Activated CD4-positive, alpha-beta memory T cell treated with anti-CD3 and anti-CD28 coated beads for 36 hours (primary cell): ENCODE data around the gene TLN1. TPM values are rescaled to one million over a fixed set of nuclear protein-coding genes. Genes with fewer than 3 reads are reported as not detected.

Source experiments
- CTCF ChIA-PET: fragments of 350-600 bp; sonication (Branson Sonifier 250); formaldehyde crosslinking; loops from one replicate; lab custom pipeline; 2021; ENCODE audit warnings: antibody characterized with exemption, inconsistent platforms; lab: Charles Lee
- POLR2A ChIA-PET: fragments of 350-600 bp; sonication (Branson Sonifier 250); formaldehyde crosslinking; loops from one replicate; lab custom pipeline; 2021; ENCODE audit warnings: antibody characterized with exemption; lab: Charles Lee
- DNase-seq: peaks from one replicate; pipeline ENCODE4 v3.0.0-alpha.2; 2020
- H3K27ac Mint-ChIP-seq: one replicate; pipeline ENCODE4 v1.8.0; 2021; ENCODE audit warnings: mixed read lengths
- H3K27me3 Mint-ChIP-seq: one replicate; pipeline ENCODE4 v1.8.0; 2021; ENCODE audit warnings: mixed read lengths
- H3K36me3 Mint-ChIP-seq: one replicate; pipeline ENCODE4 v1.8.0; 2021; ENCODE audit warnings: mixed read lengths
- H3K4me1 Mint-ChIP-seq: one replicate; pipeline ENCODE4 v1.8.0; 2021; ENCODE audit warnings: low read depth, mixed read lengths
- H3K4me3 Mint-ChIP-seq: one replicate; pipeline ENCODE4 v1.8.0; 2021; ENCODE audit warnings: mild to moderate bottlenecking, mixed read lengths
- H3K9me3 Mint-ChIP-seq: one replicate; pipeline ENCODE4 v1.8.0; 2021; ENCODE audit warnings: mixed read lengths
- intact Hi-C: fragments of 100-400 bp; cut with micrococcal nuclease; formaldehyde crosslinking; loops from one replicate; pipeline ENCODE4 v1.15.1; 2023
- total RNA-seq, 2 experiments: library from RNA; stranded (reverse); gene quantifications; one replicate each; pipeline ENCODE4 v1.2.3, GENCODE V29; 2021

TLN1 gene
- 100 to 1,000 TPM; 285 to 287 TPM for total RNA-seq

- POLR2A ChIA-PET: interaction anchor here (0.8 to 3.7 kb wide), 16 partner anchors 12 to 128 kb away, joined by 3 to 20 read pairs (median 5); partner anchors contain the start of genes CCDC107, GBA2, HINT2 and RGP1
- Mint-ChIP-seq H3K9me3 (no peaks in the 10 kb centered on the region), H3K27ac (no peak within 1 kb of the TSS), H3K4me3 (no peak within 1 kb of the TSS), H3K27me3 (no peaks in the 10 kb centered on the region), H3K36me3 (peaks cover 18% of the 10 kb centered on the region), H3K4me1 (peaks cover 22% of the 10 kb centered on the region)
- intact Hi-C loops: loop anchor here (1.0 to 10.0 kb wide), 11 partner anchors 16 to 743 kb away; partner anchors contain the start of genes CLTA, DNAJB5, FAM221B and FANCG
- CTCF ChIA-PET: interaction anchor here (0.6 to 9.6 kb wide), 13 partner anchors 15 to 1772 kb away, joined by 3 to 101 read pairs (median 8); partner anchors contain the start of genes ARHGEF39, CCDC107, GBA2 and RGP1
- DNase-seq: peak; percentile 99
Measured at GRCh38 chr9:35732185-35732799, at the start of gene TLN1, which contains the start of gene CREB3. Gene TLN1, minus strand, starts transcription at chr9:35732195. Its CDS starts 6,501 bp downstream, at chr9:35725694. Gene CREB3, plus strand, starts transcription at chr9:35732666. Its CDS starts 107 bp downstream, at chr9:35732773.

GRCh38 chr9:35781066-35781465 lies 49.1 kb upstream of the TLN1 start:
- CTCF ChIA-PET: interaction anchor here (1.2 to 2.5 kb wide), 3 partner anchors 9 to 101 kb away, joined by 3 to 8 read pairs (median 7); no protein-coding TSS in a partner anchor
- no peak overlapping the region for H3K4me3 Mint-ChIP-seq
- POLR2A ChIA-PET: no interaction called here

GRCh38 chr9:35778496-35778895 lies 46.5 kb upstream of the TLN1 start:
- H3K4me1 Mint-ChIP-seq: no peaks in the 10 kb centered on the region
- no peak for DNase-seq
- ChIA-PET CTCF (interaction anchor here (1.3 to 2.2 kb wide), 3 partner anchors 12 to 104 kb away, joined by 7 to 11 read pairs (median 11); no protein-coding TSS in a partner anchor), POLR2A (no interaction called here)
- H3K4me3 Mint-ChIP-seq: no peak overlapping the region
- H3K27me3 Mint-ChIP-seq: no peaks in the 10 kb centered on the region
- H3K9me3 Mint-ChIP-seq: no peaks in the 10 kb centered on the region
- no peak overlapping the region for H3K27ac Mint-ChIP-seq
- peaks cover 3% of the 10 kb centered on the region for H3K36me3 Mint-ChIP-seq
- intact Hi-C loops: no loop called here

More at GRCh38 chr9:35781066-35781465, 49.1 kb upstream of the TLN1 start:
- H3K9me3 Mint-ChIP-seq: no peaks in the 10 kb centered on the region
- no peak overlapping the region for H3K27ac Mint-ChIP-seq
- no peaks in the 10 kb centered on the region for H3K4me1 Mint-ChIP-seq
- no peak for DNase-seq
- H3K27me3 Mint-ChIP-seq: no peaks in the 10 kb centered on the region
- H3K36me3 Mint-ChIP-seq: peaks cover 10% of the 10 kb centered on the region
- intact Hi-C loops: no loop called here

GRCh38 chr9:35776018-35776417 lies 44.0 kb upstream of the TLN1 start:
- Mint-ChIP-seq H3K27ac (no peak overlapping the region), H3K4me3 (no peak overlapping the region), H3K36me3 (no peaks in the 10 kb centered on the region), H3K4me1 (no peaks in the 10 kb centered on the region), H3K9me3 (no peaks in the 10 kb centered on the region), H3K27me3 (no peaks in the 10 kb centered on the region)
- DNase-seq: no peak
- ChIA-PET CTCF (interaction anchor here (1.2 to 2.2 kb wide), 4 partner anchors 13 to 41 kb away, joined by 3 to 7 read pairs (median 6); no protein-coding TSS in a partner anchor), POLR2A (no interaction called here)
- intact Hi-C loops: no loop called here

- DNase-seq: no peak
- Mint-ChIP-seq H3K4me1 (no peaks in the 10 kb centered on the region), H3K4me3 (no peak overlapping the region), H3K27ac (no peak overlapping the region), H3K36me3 (no peaks in the 10 kb centered on the region), H3K9me3 (no peaks in the 10 kb centered on the region), H3K27me3 (no peaks in the 10 kb centered on the region)
- ChIA-PET CTCF (interaction anchor here (0.7 to 2.2 kb wide), 6 partner anchors 14 to 40 kb away, joined by 3 to 7 read pairs (median 4); no protein-coding TSS in a partner anchor), POLR2A (no interaction called here)
- intact Hi-C loops: no loop called here
Measured at GRCh38 chr9:35774907-35775635, 43.1 kb upstream of the TLN1 start.

GRCh38 chr9:35771943-35772342 lies 39.9 kb upstream of the TLN1 start:
- H3K36me3 Mint-ChIP-seq: no peaks in the 10 kb centered on the region
- ChIA-PET POLR2A (interaction anchor here (1.6 kb wide), 1 partner anchor 11 kb away, joined by 3 read pairs; no protein-coding TSS in a partner anchor), CTCF (interaction anchor here (1.2 kb wide), 3 partner anchors 18 to 110 kb away, joined by 3 to 7 read pairs (median 3); no protein-coding TSS in a partner anchor)
- intact Hi-C loops: no loop called here
- H3K27me3 Mint-ChIP-seq: no peaks in the 10 kb centered on the region
- no peak for DNase-seq
- H3K4me1 Mint-ChIP-seq: no peaks in the 10 kb centered on the region
- no peaks in the 10 kb centered on the region for H3K9me3 Mint-ChIP-seq
- no peak overlapping the region for H3K27ac Mint-ChIP-seq
- no peak overlapping the region for H3K4me3 Mint-ChIP-seq

GRCh38 chr9:35771534-35771933 lies 39.5 kb upstream of the TLN1 start:
- CTCF ChIA-PET: interaction anchor here (1.0 to 1.2 kb wide), 4 partner anchors 19 to 110 kb away, joined by 3 to 7 read pairs (median 3); no protein-coding TSS in a partner anchor
- Mint-ChIP-seq H3K4me3 (no peak overlapping the region), H3K9me3 (no peaks in the 10 kb centered on the region), H3K27ac (no peak overlapping the region), H3K27me3 (no peaks in the 10 kb centered on the region), H3K36me3 (no peaks in the 10 kb centered on the region), H3K4me1 (no peaks in the 10 kb centered on the region)
- DNase-seq: no peak
- intact Hi-C loops: no loop called here
- POLR2A ChIA-PET: no interaction called here

- H3K4me1 Mint-ChIP-seq: peaks cover 4% of the 10 kb centered on the region
- no peaks in the 10 kb centered on the region for H3K27me3 Mint-ChIP-seq
- H3K9me3 Mint-ChIP-seq: no peaks in the 10 kb centered on the region
- intact Hi-C loops: no loop called here
- no peak overlapping the region for H3K27ac Mint-ChIP-seq
- no peak overlapping the region for H3K4me3 Mint-ChIP-seq
- CTCF ChIA-PET: interaction anchor here (0.6 to 1.2 kb wide), 5 partner anchors 8 to 111 kb away, joined by 3 to 7 read pairs (median 3); no protein-coding TSS in a partner anchor
- POLR2A ChIA-PET: no interaction called here
- H3K36me3 Mint-ChIP-seq: no peaks in the 10 kb centered on the region
- no peak for DNase-seq
Measured at GRCh38 chr9:35771075-35771433, 39.1 kb upstream of the TLN1 start.

GRCh38 chr9:35769763-35770162 lies 37.8 kb upstream of the TLN1 start:
- intact Hi-C loops: no loop called here
- Mint-ChIP-seq H3K27me3 (no peaks in the 10 kb centered on the region), H3K4me3 (no peak overlapping the region), H3K36me3 (no peaks in the 10 kb centered on the region), H3K27ac (no peak overlapping the region), H3K9me3 (no peaks in the 10 kb centered on the region), H3K4me1 (peaks cover 5% of the 10 kb centered on the region)
- CTCF ChIA-PET: interaction anchor here (0.7 to 1.5 kb wide), 4 partner anchors 19 to 158 kb away, joined by 3 to 4 read pairs (median 3); no protein-coding TSS in a partner anchor
- POLR2A ChIA-PET: no interaction called here
- no peak for DNase-seq

- POLR2A ChIA-PET: no interaction called here
- Mint-ChIP-seq H3K9me3 (no peaks in the 10 kb centered on the region), H3K36me3 (no peaks in the 10 kb centered on the region)
Measured at GRCh38 chr9:35767458-35767857, 35.5 kb upstream of the TLN1 start.

GRCh38 chr9:35766997-35767396 lies 35.0 kb upstream of the TLN1 start:
- Mint-ChIP-seq H3K27me3 (no peaks in the 10 kb centered on the region), H3K4me1 (peaks cover 8% of the 10 kb centered on the region), H3K27ac (no peak overlapping the region), H3K9me3 (no peaks in the 10 kb centered on the region), H3K4me3 (no peak overlapping the region), H3K36me3 (no peaks in the 10 kb centered on the region)
- DNase-seq: no peak
- ChIA-PET CTCF (interaction anchor here (1.0 kb wide), 1 partner anchor 115 kb away, joined by 4 read pairs; no protein-coding TSS in a partner anchor), POLR2A (no interaction called here)
- intact Hi-C loops: no loop called here

More at GRCh38 chr9:35767458-35767857, 35.5 kb upstream of the TLN1 start:
- Mint-ChIP-seq H3K27me3 (no peaks in the 10 kb centered on the region), H3K4me3 (no peak overlapping the region), H3K4me1 (peaks cover 5% of the 10 kb centered on the region), H3K27ac (no peak overlapping the region)
- CTCF ChIA-PET: interaction anchor here (1.0 kb wide), 1 partner anchor 115 kb away, joined by 4 read pairs; no protein-coding TSS in a partner anchor
- no peak for DNase-seq
- intact Hi-C loops: no loop called here
